Adrenal gland (tissue), 12 donors: ENCODE results near the gene MORN4. TPM values are rescaled to one million over a fixed set of nuclear protein-coding genes. Genes with fewer than 3 reads are reported as not detected.
A peak's percentile ranks its signal among the peaks of the same experiment; 100 is the strongest.

Experiments used
- DNase-seq, 7 donors: peaks; one replicate each; pipeline ENCODE4 v3.0.0-alpha.2; 2019 to 2020
- H3K27ac ChIP-seq, 5 donors: fragments of 200-600 bp; sonication (generic) in 4 of 5; 1 replicate in 3 of 5; 2 replicates in 2 of 5; pipeline versions ENCODE4 v1.5.1 to v1.8.0; 2016 to 2020; ENCODE audit warnings: mild to moderate bottlenecking in 1 of 5
- H3K27me3 ChIP-seq: fragments of 200-600 bp; 2 replicates; pipeline ENCODE4 v1.8.0; 2021
- H3K36me3 ChIP-seq, 2 donors: fragments of 200-600 bp; replicated peaks in 1 of 2; 1 replicate in 1 of 2; 2 replicates in 1 of 2; pipeline versions ENCODE4 v1.5.1 to v1.8.0; 2018 to 2022
- H3K4me1 ChIP-seq, 2 donors: fragments of 200-600 bp; replicated peaks in 1 of 2; 1 replicate in 1 of 2; 2 replicates in 1 of 2; pipeline versions ENCODE4 v1.5.1 to v1.8.0; 2018 to 2021
- H3K4me3 ChIP-seq, 4 donors: fragments of 200-600 bp; sonication (generic) in 3 of 4; one replicate each; pipeline ENCODE4 v1.5.1; 2016 to 2018
- H3K9me3 ChIP-seq, 3 donors: fragments of 200-600 bp; sonication (generic) in 1 of 3; replicated peaks in 1 of 3; 1 replicate in 2 of 3; 2 replicates in 1 of 3; pipeline versions ENCODE4 v1.5.1 to v1.8.0; 2016 to 2021
- CTCF ChIP-seq, 6 experiments: fragments of 450-650 bp in 4 of 6; fragments of 200-600 bp in 2 of 6; sonication (generic) in 1 of 6; IDR thresholded peaks; 1 replicate in 5 of 6; 2 replicates in 1 of 6; pipeline versions ENCODE4 v1.5.1 to v1.8.0; 2016 to 2021; ENCODE audit warnings: antibody characterized with exemption in 6 of 6, mild to moderate bottlenecking in 2 of 6, moderate library complexity in 1 of 6
- POLR2A ChIP-seq, 2 donors: fragments of 450-650 bp; IDR thresholded peaks; one replicate each; pipeline ENCODE4 v1.6.1; 2017; ENCODE audit warnings: antibody characterized with exemption in 2 of 2, mild to moderate bottlenecking in 2 of 2, moderate library complexity in 1 of 2
- WGBS, 4 donors: extraction: QIAGEN DNeasy Blood & Tissue Kit in 2 of 4; methylation state at CpG; one replicate each; pipeline versions ENCODE4 v1.1.5 to v1.1.7; 2013 to 2017; 5-methylcytosine and 5-hydroxymethylcytosine counted together
- intact Hi-C, 2 donors: fragments of 100-400 bp; cut with DNase I; formaldehyde crosslinking; loops; one replicate each; pipeline versions ENCODE4 v1.14.1 to v1.15.0; 2022 to 2023
- polyA plus RNA-seq, 3 donors: library from polyadenylated mRNA; stranded (reverse); fragments of 200-250 nt in 2 of 3; fragments of 350-450 nt in 1 of 3; fragmentation: Illumina TruSeq in 1 of 3; extraction: RNeasy Lipid Tissue Mini Kit (QIAGEN cat#74804) in 1 of 3; gene quantifications; one replicate each; pipeline ENCODE4 v1.2.3, GENCODE V29; 2013 to 2014
- total RNA-seq, 9 donors: library from RNA; depleted of rRNA in 4 of 9; stranded (reverse); fragments of >200 nt in 4 of 9; fragments of 120-200 nt in 1 of 9; fragmentation: NEBNext Ultra II Directional in 1 of 9; extraction: Animal tissue kit (Norgen Biotek cat#: 25700) in 1 of 9; gene quantifications; one replicate each; pipeline versions ENCODE4 v1.1.0 to v1.2.4, GENCODE V29; 2013 to 2023
- donor health status: healthy with polysubstance abuse.
- donor health status: Bipolar disorder and iron deficiency.
- donor health status: DM: yes; HTN: yes; CAD: no.
- donor health status: DM: no; HTN: no; CAD: no.
- donor health status: DM: no; HTN: no; CAD: no.
- donor health status: DM: yes; HTN: yes; CAD: no.

The MORN4 gene
- total and polyA plus RNA-seq, 12 donors: 1.6 to 15.0 (median 8.0) TPM

- no peaks in the 10 kb centered on the region for H3K4me1 ChIP-seq
- peak overlapping the region in 1 of 5 donors; percentile 14 for H3K27ac ChIP-seq
- no peaks in the 10 kb centered on the region for H3K27me3 ChIP-seq
- intact Hi-C loops: no loop called here
- WGBS, 4 donors: 88 to 94% (median 92%) methylated on average over 2 of the region's 2 CpGs
- peak in 3 of 7 donors; percentile 31 to 53 (median 45) for DNase-seq
- TF ChIP-seq POLR2A (IDR thresholded peaks at IDR 0.05): no peak
- peak; percentile 76 to 95 (median 88) for TF ChIP-seq CTCF (IDR thresholded peaks at IDR 0.05)
- H3K36me3 ChIP-seq: peaks cover 0 to 56% of the 10 kb centered on the region in 2 donors
- no peaks in the 10 kb centered on the region for H3K9me3 ChIP-seq
- H3K4me3 ChIP-seq: no peak overlapping the region
These were observed 43.7 kb upstream of the MORN4 start for GRCh38 chr10:97676770-97677581.

- WGBS, 4 donors: 59 to 85% (median 77%) methylated on average over 2 to 9 of the region's 9 CpGs
- no peak overlapping the region for H3K4me3 ChIP-seq
- no peak overlapping the region for H3K27ac ChIP-seq
- no peaks in the 10 kb centered on the region for H3K27me3 ChIP-seq
- H3K36me3 ChIP-seq: peaks cover 0 to 62% of the 10 kb centered on the region in 2 donors
- H3K4me1 ChIP-seq: no peaks in the 10 kb centered on the region
- TF ChIP-seq CTCF (IDR thresholded peaks at IDR 0.05) (no peak), POLR2A (IDR thresholded peaks at IDR 0.05) (no peak)
- no peak for DNase-seq
- H3K9me3 ChIP-seq: no peaks in the 10 kb centered on the region
- intact Hi-C loops: no loop called here
These were observed 41.9 kb upstream of the MORN4 start for GRCh38 chr10:97675222-97675621.

DNA sequence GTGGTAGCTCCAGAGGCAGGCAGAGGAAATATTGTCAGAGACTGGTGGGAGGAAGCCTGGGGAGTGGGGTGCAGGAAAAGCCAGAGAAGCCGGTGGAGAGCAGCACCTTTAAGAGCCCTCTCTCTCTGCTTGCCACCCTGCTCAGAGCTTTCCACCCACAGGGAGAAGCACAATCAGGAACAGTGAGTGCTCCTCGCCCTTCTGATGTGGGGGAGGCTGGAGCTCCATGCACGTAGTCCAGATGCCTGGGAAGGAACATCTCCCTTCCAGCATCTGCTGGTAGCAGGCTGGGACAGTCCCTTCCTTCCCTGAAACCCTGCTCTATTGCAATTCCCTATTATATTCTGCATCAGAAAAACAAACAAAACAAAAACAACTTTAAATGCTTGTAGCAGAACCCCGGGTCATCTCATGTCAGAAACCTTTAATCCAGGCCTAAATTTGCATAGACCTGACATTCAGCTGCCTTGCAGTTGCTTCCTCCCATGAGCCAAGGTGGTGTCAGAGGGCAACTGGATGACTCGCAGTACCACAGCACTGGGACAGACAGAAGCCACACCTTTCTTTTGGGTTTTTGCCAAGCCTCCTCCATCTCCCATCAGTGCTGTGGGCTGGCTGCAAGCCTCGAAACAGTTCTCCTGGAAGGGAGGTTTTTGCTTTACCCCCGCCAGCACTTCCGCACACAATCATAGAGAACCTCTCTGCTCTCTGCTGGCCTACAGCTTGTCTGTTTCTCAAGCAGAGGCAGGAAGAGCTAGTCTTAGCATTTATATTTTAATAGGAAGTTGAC, 40.6 kb upstream of the MORN4 start:
- intact Hi-C loops: no loop called here
- TF ChIP-seq POLR2A (IDR thresholded peaks at IDR 0.05) (no peak), CTCF (IDR thresholded peaks at IDR 0.05) (no peak)
- peak in 2 of 7 donors; percentile 37 to 57 for DNase-seq
- 61 to 75% (median 71%) methylated on average over 7 to 8 of the region's 8 CpGs for WGBS, 4 donors
- H3K4me1 ChIP-seq: no peaks in the 10 kb centered on the region
- H3K36me3 ChIP-seq: peaks cover 0 to 69% of the 10 kb centered on the region in 2 donors
- no peaks in the 10 kb centered on the region for H3K9me3 ChIP-seq
- H3K4me3 ChIP-seq: no peak overlapping the region
- H3K27me3 ChIP-seq: no peaks in the 10 kb centered on the region
- no peak overlapping the region for H3K27ac ChIP-seq

- intact Hi-C loops: no loop called here
- 73 to 95% (median 79%) methylated on average over 1 of the region's 1 CpG for WGBS, 4 donors
- Histone ChIP-seq H3K27me3 (no peaks in the 10 kb centered on the region), H3K4me3 (no peak overlapping the region), H3K36me3 (peaks cover 0 to 80% of the 10 kb centered on the region in 2 donors), H3K9me3 (no peaks in the 10 kb centered on the region), H3K27ac (no peak overlapping the region), H3K4me1 (peaks cover 0 to 9% of the 10 kb centered on the region in 2 donors)
- TF ChIP-seq CTCF (IDR thresholded peaks at IDR 0.05) (no peak), POLR2A (IDR thresholded peaks at IDR 0.05) (no peak)
- DNase-seq: no peak
These were observed 36.3 kb upstream of the MORN4 start for GRCh38 chr10:97669571-97669970.
